Astrocyte of the cerebellum (primary cell): Measurements from ENCODE around the gene PARVB.

Experiments
- DNase-seq: peaks from one replicate; pipeline ENCODE4 v3.0.0-alpha.2; 2011; ENCODE audit warnings: low read depth
- H3K4me3 ChIP-seq: 2 replicates; pipeline ENCODE4 v1.5.1; 2011; ENCODE audit warnings: mild to moderate bottlenecking, low read depth, low read length, moderate library complexity
- CTCF ChIP-seq: IDR thresholded peaks from 2 replicates; pipeline ENCODE4 v1.5.1; 2012; ENCODE audit warnings: low read length, low read depth, moderate library complexity, mild to moderate bottlenecking; ENCODE audit errors: missing control alignments
- in situ Hi-C: cut with HindIII; loops from 2 replicates; pipeline ENCODE4 v1.10.0; 2017; ENCODE audit warnings: low sequenced_read_pairs

PARVB gene

GRCh38 chr22:44098021-44098739, 74.1 kb downstream of the PARVB start:
- DNase-seq, result no peak
- in situ Hi-C loops, result no loop called here
- no peak overlapping the region for H3K4me3 ChIP-seq
- no peak for TF ChIP-seq CTCF

GRCh38 chr22:44098966-44099530, 74.9 kb downstream of the PARVB start:
- in situ Hi-C loops, result no loop called here
- no peak for TF ChIP-seq CTCF
- no peak overlapping the region for H3K4me3 ChIP-seq
- DNase-seq, result no peak

GRCh38 chr22:44099696-44100095, 75.6 kb downstream of the PARVB start:
- no peak overlapping the region for H3K4me3 ChIP-seq
- no peak for TF ChIP-seq CTCF
- in situ Hi-C loops, result no loop called here
- no peak for DNase-seq

GRCh38 chr22:44100411-44100810, 76.3 kb downstream of the PARVB start:
- in situ Hi-C loops, result no loop called here
- DNase-seq, result no peak
- TF ChIP-seq CTCF, result no peak
- H3K4me3 ChIP-seq, result no peak overlapping the region

GRCh38 chr22:44102121-44102520, 78.0 kb downstream of the PARVB start:
- in situ Hi-C loops, result no loop called here
- no peak for DNase-seq
- H3K4me3 ChIP-seq, result no peak overlapping the region
- no peak for TF ChIP-seq CTCF

- no peak for TF ChIP-seq CTCF
- H3K4me3 ChIP-seq, result no peak overlapping the region
- no peak for DNase-seq
- in situ Hi-C loops, result no loop called here
These were observed 78.8 kb downstream of the PARVB start for GRCh38 chr22:44102856-44103255.
